ENCODE results near the gene DAGLA. TPM values are rescaled to one million over a fixed set of nuclear protein-coding genes. Genes with fewer than 3 reads are reported as not detected.
A peak's percentile ranks its signal among the peaks of the same experiment; 100 is the strongest.

The DAGLA gene
- total RNA-seq, 1 donor from 2014 or later = 6.0 TPM

GRCh38 chr11:61773356-61773755 is 93.2 kb downstream of the DAGLA start:
- no peak for TF ChIP-seq CTCF (IDR thresholded peaks at IDR 0.05)
- intact Hi-C loops (cut with DNase I) = no loop called here
- Histone ChIP-seq H3K9me3 (no peaks in the 10 kb centered on the region), H3K27ac (no peak overlapping the region), H3K4me3 (no peak overlapping the region), H3K27me3 (no peaks in the 10 kb centered on the region), H3K36me3 (no peaks in the 10 kb centered on the region), H3K4me1 (peaks cover 5% of the 10 kb centered on the region)
- DNase-seq (no peak), ATAC-seq (no peak)

- Histone ChIP-seq H3K27me3 (no peaks in the 10 kb centered on the region), H3K9me3 (no peaks in the 10 kb centered on the region), H3K36me3 (no peaks in the 10 kb centered on the region), H3K4me1 (peaks cover 5% of the 10 kb centered on the region), H3K27ac (no peak overlapping the region), H3K4me3 (no peak overlapping the region)
- intact Hi-C loops (cut with DNase I) = no loop called here
- DNase-seq = no peak
- no peak for TF ChIP-seq CTCF (IDR thresholded peaks at IDR 0.05)
- no peak for ATAC-seq
These were observed 93.6 kb downstream of the DAGLA start for GRCh38 chr11:61773809-61774208.

- Histone ChIP-seq H3K4me1 (peaks cover 5% of the 10 kb centered on the region), H3K36me3 (no peaks in the 10 kb centered on the region), H3K9me3 (no peaks in the 10 kb centered on the region), H3K27me3 (no peaks in the 10 kb centered on the region), H3K27ac (no peak overlapping the region), H3K4me3 (no peak overlapping the region)
- TF ChIP-seq CTCF (IDR thresholded peaks at IDR 0.05) = no peak
- DNase-seq = no peak
- no peak for ATAC-seq
- intact Hi-C loops (cut with DNase I) = no loop called here
These were observed 94.2 kb downstream of the DAGLA start for GRCh38 chr11:61774411-61774810.

GRCh38 chr11:61775106-61775505 is 94.9 kb downstream of the DAGLA start:
- no peak for TF ChIP-seq CTCF (IDR thresholded peaks at IDR 0.05)
- H3K4me1 ChIP-seq = peaks cover 5% of the 10 kb centered on the region
- no peak overlapping the region for H3K27ac ChIP-seq
- no peaks in the 10 kb centered on the region for H3K27me3 ChIP-seq
- no peaks in the 10 kb centered on the region for H3K9me3 ChIP-seq
- intact Hi-C loops (cut with DNase I) = no loop called here
- no peaks in the 10 kb centered on the region for H3K36me3 ChIP-seq
- ATAC-seq (no peak), DNase-seq (no peak)
- H3K4me3 ChIP-seq = no peak overlapping the region

GRCh38 chr11:61775606-61776554 is 95.7 kb downstream of the DAGLA start:
- TF ChIP-seq CTCF (IDR thresholded peaks at IDR 0.05) = no peak
- intact Hi-C loops (cut with DNase I) = no loop called here
- DNase-seq (no peak), ATAC-seq (peak; percentile 6)
- H3K4me3 ChIP-seq = no peak overlapping the region
- H3K4me1 ChIP-seq = peaks cover 5% of the 10 kb centered on the region
- H3K36me3 ChIP-seq = no peaks in the 10 kb centered on the region
- H3K27me3 ChIP-seq = no peaks in the 10 kb centered on the region
- H3K9me3 ChIP-seq = no peaks in the 10 kb centered on the region
- H3K27ac ChIP-seq = no peak overlapping the region

Data from upper lobe of right lung (tissue), 1 donor.